ENCODE measurements around the gene GALNT10. TPM values are rescaled to one million over a fixed set of nuclear protein-coding genes. Genes with fewer than 3 reads are reported as not detected.

GALNT10 gene
- total and polyA plus RNA-seq, 2 of the 8 experiments (the other 6 are each of a cell fraction or from before 2014, with no cell fraction given): 4.6 to 15.5 TPM

- H2AFZ ChIP-seq (ENCODE audit: low read length): no peak overlapping the region
- CTCF ChIA-PET (ENCODE audit: partially characterized antibody): interaction anchor here (0.6 to 1.4 kb wide), 5 partner anchors 12 to 706 kb away, joined by 3 to 5 read pairs (median 3); no protein-coding TSS in a partner anchor
These were observed 71.8 kb downstream of the GALNT10 start for GRCh38 chr5:154262342-154262741.

More at GRCh38 chr5:154262342-154262741, 71.8 kb downstream of the GALNT10 start:
- Histone ChIP-seq H4K20me1 (replicated peaks in 1 of 2; ENCODE audit: control insufficient read depth in 1 of 2, insufficient read depth in 2 of 2, low read length in 2 of 2) (no peaks in the 10 kb centered on the region), H3K27ac (ENCODE audit: low read depth, low read length) (no peak overlapping the region), H3K23me2 (ENCODE audit: low read depth, low read length) (no peaks in the 10 kb centered on the region), H3K18ac (ENCODE audit: extremely low read depth, low read length) (no peak overlapping the region), H3K23ac (ENCODE audit: insufficient read length) (no peak overlapping the region), H2BK12ac (ENCODE audit: low read depth, low read length) (no peak overlapping the region), H3K4me2 (ENCODE audit: insufficient read depth in 1 of 2, low read depth in 2 of 2, low read length in 2 of 2) (no peak overlapping the region), H3K27me3 (replicated peaks in 1 of 4; ENCODE audit: control insufficient read depth in 3 of 4, extremely low read depth in 1 of 4, insufficient read depth in 3 of 4, low read length in 3 of 4) (no peaks in the 10 kb centered on the region), H3K79me1 (ENCODE audit: low read depth, low read length) (no peaks in the 10 kb centered on the region), H3K4ac (replicated peaks; ENCODE audit: insufficient read length, low read depth, low read length) (no peak overlapping the region), H3K4me1 (replicated peaks in 1 of 4; ENCODE audit: control insufficient read depth in 3 of 4, insufficient read depth in 4 of 4, low read length in 3 of 4) (peaks cover 0 to 15% (median 13%) of the 10 kb centered on the region in 4 experiments; a peak in 3 of 7 replicates), H4K5ac (ENCODE audit: insufficient read length, low read depth, low read length) (no peak overlapping the region), H3K4me3 (ENCODE audit: extremely low read depth in 1 of 4, insufficient read depth in 2 of 4, low read depth in 3 of 4, low read length in 4 of 4) (no peak overlapping the region), H4K8ac (ENCODE audit: extremely low read depth, insufficient read depth, low read length) (no peak overlapping the region), H3K9ac (replicated peaks in 1 of 4; ENCODE audit: extremely low read depth in 1 of 4, low read depth in 3 of 4, low read length in 3 of 4) (no peak overlapping the region), H2AK5ac (ENCODE audit: low read depth, low read length) (no peak overlapping the region), H3K36me3 (ENCODE audit: control insufficient read depth in 2 of 4, insufficient read depth in 4 of 4, low read length in 3 of 4) (no peaks in the 10 kb centered on the region), H3K79me2 (ENCODE audit: control insufficient read depth in 1 of 2, insufficient read depth in 2 of 2, low read length in 2 of 2) (no peaks in the 10 kb centered on the region), H3K9me3 (ENCODE audit: insufficient read depth in 2 of 2, low read depth in 1 of 2, low read length in 1 of 2) (no peaks in the 10 kb centered on the region), H4K91ac (replicated peaks; ENCODE audit: insufficient read length, low read length) (no peak overlapping the region), H2BK20ac (ENCODE audit: low read length) (no peak overlapping the region), H2BK15ac (ENCODE audit: low read length) (no peak overlapping the region), H3K14ac (ENCODE audit: insufficient read length) (no peak overlapping the region), H3K56ac (replicated peaks; ENCODE audit: insufficient read length, low read depth, low read length) (no peak overlapping the region), H2BK5ac (ENCODE audit: low read depth, low read length) (no peak overlapping the region), H2BK120ac (replicated peaks; ENCODE audit: low read depth, low read length) (no peak overlapping the region)
- WGBS, 2 experiments (ENCODE audit: extremely low coverage in 1 of 2, insufficient coverage in 1 of 2, insufficient read length in 1 of 2, insufficient replicate concordance in 2 of 2, low coverage in 1 of 2, low lambda C conversion rate in 2 of 2, missing lambda C conversion rate in 1 of 2): 100% methylated on average over 2 of the region's 2 CpGs; no CpG with 5 or more reads in 1 of the 2 experiments
- no peak for FAIRE-seq
- POLR2A ChIA-PET (ENCODE audit: partially characterized antibody): no interaction called here
- DNase-seq (ENCODE audit: low read depth in 1 of 2, low spot score in 2 of 2): no peak
- TF ChIP-seq EZH2 (IDR thresholded peaks at IDR 0.05; ENCODE audit: low read depth, low read length, severe bottlenecking): no peak
- no peak for TF ChIP-seq MAX (IDR thresholded peaks at IDR 0.05)
- no peak for TF ChIP-seq KDM5A (IDR thresholded peaks at IDR 0.05; ENCODE audit: low read length)
- TF ChIP-seq TCF12 (IDR thresholded peaks at IDR 0.05; ENCODE audit: low read depth, low read length): no peak
- no peak for TF ChIP-seq CBX8 (IDR thresholded peaks at IDR 0.05; ENCODE audit: borderline replicate concordance, low read depth, low read length)
- no peak for TF ChIP-seq MAFK (IDR thresholded peaks at IDR 0.05; ENCODE audit: low read depth, low read length)
- TF ChIP-seq GABPA (IDR thresholded peaks at IDR 0.05; ENCODE audit: borderline replicate concordance, insufficient read depth, low read length): no peak
- no peak for TF ChIP-seq SAP30 (IDR thresholded peaks at IDR 0.05; ENCODE audit: insufficient read depth, insufficient replicate concordance, low read length)
